ENCODE measurements around the gene ZBTB7C. TPM values are rescaled to one million over a fixed set of nuclear protein-coding genes. Genes with fewer than 3 reads are reported as not detected.

The ZBTB7C gene
- total and polyA plus RNA-seq, 2 donors (not counting 1 experiment from before 2014, with no cell fraction given), result not detected

- DNase-seq (no peak), ATAC-seq (ENCODE audit: low read depth) (no peak)
- Histone ChIP-seq H3K27ac (ENCODE audit: low read length in 2 of 2) (no peak overlapping the region), H3K79me2 (ENCODE audit: control insufficient read depth, insufficient read depth, low read length) (no peaks in the 10 kb centered on the region), H2AFZ (ENCODE audit: insufficient read depth, low read depth, low read length, poor library complexity, severe bottlenecking) (no peak overlapping the region), H3K27me3 (replicated peaks in 1 of 4; ENCODE audit: control extremely low read depth in 1 of 4, control insufficient read depth in 3 of 4, insufficient read depth in 4 of 4, low read length in 3 of 4) (peaks cover 0 to 7% (median 0%) of the 10 kb centered on the region in 4 experiments), H3K4me1 (ENCODE audit: control insufficient read depth in 2 of 2, insufficient read depth in 2 of 2, low read length in 2 of 2) (no peaks in the 10 kb centered on the region), H3K36me3 (replicated peaks in 1 of 2; ENCODE audit: control extremely low read depth in 1 of 2, control insufficient read depth in 1 of 2, extremely low read depth in 1 of 2, insufficient read depth in 2 of 2, low read length in 1 of 2) (no peaks in the 10 kb centered on the region), H3K9ac (ENCODE audit: low read length) (no peak overlapping the region), H3K4me3 (ENCODE audit: control extremely low read depth in 1 of 5, extremely low read depth in 1 of 5, insufficient read depth in 1 of 5, low read depth in 2 of 5, low read length in 4 of 5) (no peak overlapping the region), H3K9me3 (ENCODE audit: control extremely low read depth in 1 of 3, control insufficient read depth in 2 of 3, insufficient read depth in 1 of 3, low read length in 2 of 3) (no peaks in the 10 kb centered on the region), H4K20me1 (ENCODE audit: control insufficient read depth, insufficient read depth, low read length, poor library complexity, severe bottlenecking) (no peaks in the 10 kb centered on the region), H3K4me2 (replicated peaks; ENCODE audit: low read depth, low read length, poor library complexity, severe bottlenecking) (no peak overlapping the region)
- ChIA-PET POLR2A (no interaction called here), CTCF (no interaction called here)
- no peak overlapping the region for H3K4me3 Mint-ChIP-seq
- H3K4me1 Mint-ChIP-seq, result no peaks in the 10 kb centered on the region
- no peak overlapping the region for H3K27ac Mint-ChIP-seq
- H3K27me3 Mint-ChIP-seq, result peaks cover 47% of the 10 kb centered on the region
- TF ChIP-seq CTCF (IDR thresholded peaks at IDR 0.05), result no peak
- intact Hi-C loops (cut with micrococcal nuclease), result loop anchor here (2.0 kb wide), 1 partner anchor 333 kb away; no protein-coding TSS in a partner anchor
- 86% methylated on average over 1 of the region's 1 CpG for WGBS (ENCODE audit: insufficient coverage)
- no peaks in the 10 kb centered on the region for H3K9me3 Mint-ChIP-seq (ENCODE audit: insufficient read depth)
Observed at GRCh38 chr18:48105317-48105716, 303.9 kb downstream of the ZBTB7C start.

- no peak overlapping the region for H3K4me3 Mint-ChIP-seq
- no peaks in the 10 kb centered on the region for H3K4me1 ChIP-seq (ENCODE audit: control insufficient read depth in 2 of 2, insufficient read depth in 2 of 2, low read length in 2 of 2)
- TF ChIP-seq EZH2 (IDR thresholded peaks at IDR 0.05; ENCODE audit: borderline replicate concordance, insufficient read depth, low read depth, low read length, poor library complexity, severe bottlenecking) (no peak), CTCF (IDR thresholded peaks at IDR 0.05) (no peak)
- ChIA-PET CTCF (no interaction called here), POLR2A (no interaction called here)
- H3K9me3 Mint-ChIP-seq (ENCODE audit: insufficient read depth), result no peaks in the 10 kb centered on the region
- H4K20me1 ChIP-seq (ENCODE audit: control insufficient read depth, insufficient read depth, low read length, poor library complexity, severe bottlenecking), result no peaks in the 10 kb centered on the region
- H3K4me3 ChIP-seq (ENCODE audit: control extremely low read depth in 1 of 5, extremely low read depth in 1 of 5, insufficient read depth in 1 of 5, low read depth in 2 of 5, low read length in 4 of 5), result no peak overlapping the region
- no peaks in the 10 kb centered on the region for H3K79me2 ChIP-seq (ENCODE audit: control insufficient read depth, insufficient read depth, low read length)
- no peak overlapping the region for H3K4me2 ChIP-seq (replicated peaks; ENCODE audit: low read depth, low read length, poor library complexity, severe bottlenecking)
- 65% methylated on average over 2 of the region's 6 CpGs for WGBS (ENCODE audit: insufficient coverage)
- ATAC-seq (ENCODE audit: low read depth) (no peak), DNase-seq (no peak)
- peaks cover 0 to 7% (median 0%) of the 10 kb centered on the region in 4 experiments for H3K27me3 ChIP-seq (replicated peaks in 1 of 4; ENCODE audit: control extremely low read depth in 1 of 4, control insufficient read depth in 3 of 4, insufficient read depth in 4 of 4, low read length in 3 of 4)
- no peaks in the 10 kb centered on the region for H3K4me1 Mint-ChIP-seq
- H3K36me3 ChIP-seq (replicated peaks in 1 of 2; ENCODE audit: control extremely low read depth in 1 of 2, control insufficient read depth in 1 of 2, extremely low read depth in 1 of 2, insufficient read depth in 2 of 2, low read length in 1 of 2), result no peaks in the 10 kb centered on the region
- intact Hi-C loops (cut with micrococcal nuclease), result loop anchor here (2.0 kb wide), 1 partner anchor 332 kb away; no protein-coding TSS in a partner anchor
- no peak overlapping the region for H3K9ac ChIP-seq (ENCODE audit: low read length)
- H3K27ac ChIP-seq (ENCODE audit: low read length in 2 of 2), result no peak overlapping the region
- no peaks in the 10 kb centered on the region for H3K9me3 ChIP-seq (ENCODE audit: control extremely low read depth in 1 of 3, control insufficient read depth in 2 of 3, insufficient read depth in 1 of 3, low read length in 2 of 3)
- peaks cover 51% of the 10 kb centered on the region for H3K27me3 Mint-ChIP-seq
- H2AFZ ChIP-seq (ENCODE audit: insufficient read depth, low read depth, low read length, poor library complexity, severe bottlenecking), result no peak overlapping the region
- no peak overlapping the region for H3K27ac Mint-ChIP-seq
Observed at GRCh38 chr18:48104705-48105104, 304.5 kb downstream of the ZBTB7C start.

All from B cell (primary cell).